GM21360 (cell line): ENCODE results near the gene CHMP4B.
A peak's percentile ranks its signal among the peaks of the same experiment; 100 is the strongest.

Experiments used
- ATAC-seq: cut with Tn5 transposase; IDR thresholded peaks from one replicate; pipeline ENCODE4 v1.9.1; 2021; ENCODE audit warnings: mild to moderate bottlenecking, moderate library complexity; ENCODE audit not compliant: unreplicated experiment

CHMP4B gene

GRCh38 chr20:33859751-33860150, 48.6 kb downstream of the CHMP4B start:
- no peak for ATAC-seq

- ATAC-seq = no peak
These were observed 50.3 kb downstream of the CHMP4B start for GRCh38 chr20:33861458-33861857.

- ATAC-seq = no peak
These were observed 51.7 kb downstream of the CHMP4B start for GRCh38 chr20:33862709-33863403.

- ATAC-seq = no peak
These were observed 52.5 kb downstream of the CHMP4B start for GRCh38 chr20:33863440-33864323.

- ATAC-seq = no peak
These were observed 53.3 kb downstream of the CHMP4B start for GRCh38 chr20:33864324-33864963.

GRCh38 chr20:33865761-33866370, 54.7 kb downstream of the CHMP4B start:
- ATAC-seq = no peak

- no peak for ATAC-seq
These were observed 55.4 kb downstream of the CHMP4B start for GRCh38 chr20:33866398-33867100.

GRCh38 chr20:33868042-33868441, 56.9 kb downstream of the CHMP4B start:
- ATAC-seq = no peak

- ATAC-seq = no peak
These were observed 57.4 kb downstream of the CHMP4B start for GRCh38 chr20:33868595-33868994.

- no peak for ATAC-seq
These were observed 58.1 kb downstream of the CHMP4B start for GRCh38 chr20:33869283-33869682.

GRCh38 chr20:33871362-33871761, 60.2 kb downstream of the CHMP4B start:
- no peak for ATAC-seq

- no peak for ATAC-seq
These were observed 63.0 kb downstream of the CHMP4B start for GRCh38 chr20:33874129-33874528.

- ATAC-seq = no peak
These were observed 63.9 kb downstream of the CHMP4B start for GRCh38 chr20:33875055-33875454.

GRCh38 chr20:33875534-33876026, 64.4 kb downstream of the CHMP4B start:
- no peak for ATAC-seq

- no peak for ATAC-seq
These were observed 67.4 kb downstream of the CHMP4B start for GRCh38 chr20:33878583-33878982.

GRCh38 chr20:33880396-33880795, 69.2 kb downstream of the CHMP4B start:
- no peak for ATAC-seq

GRCh38 chr20:33881989-33882388, 70.8 kb downstream of the CHMP4B start:
- ATAC-seq = no peak

- no peak for ATAC-seq
These were observed 71.3 kb downstream of the CHMP4B start for GRCh38 chr20:33882481-33882880.

GRCh38 chr20:33883164-33883563, 72.0 kb downstream of the CHMP4B start:
- ATAC-seq = peak; percentile 81

GRCh38 chr20:33884633-33885032, 73.5 kb downstream of the CHMP4B start:
- no peak for ATAC-seq
